Measurements from ENCODE around the gene STOML1. TPM values are rescaled to one million over a fixed set of nuclear protein-coding genes. Genes with fewer than 3 reads are reported as not detected.

Gene STOML1
- total RNA-seq, 1 experiment from 2014 or later: 10.1 TPM

- H3K9me2 ChIP-seq (replicated peaks; ENCODE audit: low read length): no peaks in the 10 kb centered on the region
- peak overlapping the region; percentile 8; the same call in 1 of the 2 replicates for H3K9ac ChIP-seq (ENCODE audit: low read length)
- H3K4me3 ChIP-seq (ENCODE audit: low read length): peak overlapping the region; percentile 19
- POLR2A ChIA-PET (ENCODE audit: unreplicated experiment): interaction anchor here (0.6 kb wide), 1 partner anchor 90 kb away, joined by 11 read pairs; no protein-coding TSS in a partner anchor
- H3K9me3 ChIP-seq (ENCODE audit: low read length): no peaks in the 10 kb centered on the region
- peak overlapping the region; percentile 70 for H3K4me2 ChIP-seq (ENCODE audit: low read length)
- BruUV-seq (replicated peaks): no TSS peak
- intact Hi-C loops (cut with micrococcal nuclease): loop anchor here (5.0 kb wide), 1 partner anchor 62 kb away; no protein-coding TSS in a partner anchor
- peaks cover 65% of the 10 kb centered on the region for H3K4me1 ChIP-seq (ENCODE audit: insufficient read depth, low read length)
- H3K27ac ChIP-seq (ENCODE audit: low read length): peak overlapping the region; percentile 97
- CTCF ChIA-PET: interaction anchor here (0.8 kb wide), 1 partner anchor 24 kb away, joined by 3 read pairs; no protein-coding TSS in a partner anchor
- peak; percentile 25 for ATAC-seq
- H3K79me2 ChIP-seq (ENCODE audit: low read length): peaks cover 58% of the 10 kb centered on the region
- no peak for TF ChIP-seq EZH2 (IDR thresholded peaks at IDR 0.05; ENCODE audit: low read length, unreplicated experiment)
- TF ChIP-seq CTCF (conservative IDR thresholded peaks at IDR 0.05; ENCODE audit: low read depth, low read length): peak; percentile 33; the same call in 1 of the 2 replicates
- TF ChIP-seq EZH2phosphoT487 (IDR thresholded peaks at IDR 0.05; ENCODE audit: borderline replicate concordance, low read length): no peak
- peaks cover 18% of the 10 kb centered on the region for H3F3A ChIP-seq (ENCODE audit: low read length, unreplicated experiment)
- H3K36me3 ChIP-seq (ENCODE audit: low read depth, low read length): no peaks in the 10 kb centered on the region
- H4K20me1 ChIP-seq (ENCODE audit: low read length): no peaks in the 10 kb centered on the region
- no peak overlapping the region for H2AFZ ChIP-seq (ENCODE audit: low read length)
- no peaks in the 10 kb centered on the region for H3K27me3 ChIP-seq (ENCODE audit: low read length)
- peak; percentile 88 for DNase-seq
These were observed 33.0 kb downstream of the STOML1 start for GRCh38 chr15:73959012-73959581.

GRCh38 chr15:73957785-73958184, 34.3 kb downstream of the STOML1 start:
- Histone ChIP-seq H3K4me1 (ENCODE audit: insufficient read depth, low read length) (peaks cover 70% of the 10 kb centered on the region), H3K27ac (ENCODE audit: low read length) (peak overlapping the region; percentile 97), H3K4me3 (ENCODE audit: low read length) (peak overlapping the region; percentile 31; the same call in 1 of the 2 replicates), H3K9me2 (replicated peaks; ENCODE audit: low read length) (no peaks in the 10 kb centered on the region), H3K9ac (ENCODE audit: low read length) (peak overlapping the region; percentile 66), H3K79me2 (ENCODE audit: low read length) (peaks cover 47% of the 10 kb centered on the region), H3F3A (ENCODE audit: low read length, unreplicated experiment) (peaks cover 18% of the 10 kb centered on the region), H3K36me3 (ENCODE audit: low read depth, low read length) (no peaks in the 10 kb centered on the region), H3K4me2 (ENCODE audit: low read length) (peak overlapping the region; percentile 70), H3K27me3 (ENCODE audit: low read length) (no peaks in the 10 kb centered on the region), H3K9me3 (ENCODE audit: low read length) (no peaks in the 10 kb centered on the region), H2AFZ (ENCODE audit: low read length) (no peak overlapping the region), H4K20me1 (ENCODE audit: low read length) (no peaks in the 10 kb centered on the region)
- intact Hi-C loops (cut with micrococcal nuclease): loop anchor here (2.0 to 5.0 kb wide), 3 partner anchors 31 to 60 kb away; partner anchors contain the start of gene LOXL1
- TF ChIP-seq CTCF (conservative IDR thresholded peaks at IDR 0.05; ENCODE audit: low read depth, low read length) (no peak), EZH2 (IDR thresholded peaks at IDR 0.05; ENCODE audit: low read length, unreplicated experiment) (no peak), EZH2phosphoT487 (IDR thresholded peaks at IDR 0.05; ENCODE audit: borderline replicate concordance, low read length) (no peak)
- ATAC-seq (no peak), DNase-seq (no peak)
- CTCF ChIA-PET: no interaction called here
- no TSS peak for BruUV-seq (replicated peaks)
- POLR2A ChIA-PET (ENCODE audit: unreplicated experiment): interaction anchor here (1.9 kb wide), 1 partner anchor 30 kb away, joined by 8 read pairs; no protein-coding TSS in a partner anchor

- Histone ChIP-seq H2AFZ (ENCODE audit: low read length) (no peak overlapping the region), H3K4me1 (ENCODE audit: insufficient read depth, low read length) (peaks cover 65% of the 10 kb centered on the region), H3K4me2 (ENCODE audit: low read length) (peak overlapping the region; percentile 70), H3K9me2 (replicated peaks; ENCODE audit: low read length) (no peaks in the 10 kb centered on the region), H3K36me3 (ENCODE audit: low read depth, low read length) (no peaks in the 10 kb centered on the region; the same call in 1 of the 2 replicates), H3K9me3 (ENCODE audit: low read length) (no peaks in the 10 kb centered on the region), H3F3A (ENCODE audit: low read length, unreplicated experiment) (peaks cover 18% of the 10 kb centered on the region), H3K9ac (ENCODE audit: low read length) (peak overlapping the region; percentile 66), H3K79me2 (ENCODE audit: low read length) (peaks cover 42% of the 10 kb centered on the region), H3K4me3 (ENCODE audit: low read length) (peak overlapping the region; percentile 31; the same call in 1 of the 2 replicates), H3K27me3 (ENCODE audit: low read length) (no peaks in the 10 kb centered on the region), H4K20me1 (ENCODE audit: low read length) (no peaks in the 10 kb centered on the region), H3K27ac (ENCODE audit: low read length) (peak overlapping the region; percentile 97)
- ATAC-seq: no peak
- intact Hi-C loops (cut with micrococcal nuclease): loop anchor here (2.0 to 5.0 kb wide), 3 partner anchors 30 to 60 kb away; partner anchors contain the start of gene LOXL1
- ChIA-PET POLR2A (ENCODE audit: unreplicated experiment) (interaction anchor here (1.9 kb wide), 1 partner anchor 30 kb away, joined by 8 read pairs; no protein-coding TSS in a partner anchor), CTCF (interaction anchor here (0.6 kb wide), 1 partner anchor 171 kb away, joined by 4 read pairs; no protein-coding TSS in a partner anchor)
- TF ChIP-seq CTCF (conservative IDR thresholded peaks at IDR 0.05; ENCODE audit: low read depth, low read length): no peak
- TF ChIP-seq EZH2phosphoT487 (IDR thresholded peaks at IDR 0.05; ENCODE audit: borderline replicate concordance, low read length): no peak
- TF ChIP-seq EZH2 (IDR thresholded peaks at IDR 0.05; ENCODE audit: low read length, unreplicated experiment): no peak
- DNase-seq: peak; percentile 62
- BruUV-seq (replicated peaks): TSS peak; percentile 76
These were observed 34.8 kb downstream of the STOML1 start for GRCh38 chr15:73957276-73957675.

Data from PC-3 (cell line).